HL-60/S4 treated with retinoic acid at 250 ng/mL for 4 days and 3 days (cell line): Measurements from ENCODE around the gene PRR7.

Experiments used
- in situ Hi-C: fragments of 300-500 bp; cut with MboI; formaldehyde crosslinking; loops from 2 replicates; pipeline ENCODE4 v1.7.0; 2022; ENCODE audit warnings: low sequenced_read_pairs

PRR7 gene

DNA sequence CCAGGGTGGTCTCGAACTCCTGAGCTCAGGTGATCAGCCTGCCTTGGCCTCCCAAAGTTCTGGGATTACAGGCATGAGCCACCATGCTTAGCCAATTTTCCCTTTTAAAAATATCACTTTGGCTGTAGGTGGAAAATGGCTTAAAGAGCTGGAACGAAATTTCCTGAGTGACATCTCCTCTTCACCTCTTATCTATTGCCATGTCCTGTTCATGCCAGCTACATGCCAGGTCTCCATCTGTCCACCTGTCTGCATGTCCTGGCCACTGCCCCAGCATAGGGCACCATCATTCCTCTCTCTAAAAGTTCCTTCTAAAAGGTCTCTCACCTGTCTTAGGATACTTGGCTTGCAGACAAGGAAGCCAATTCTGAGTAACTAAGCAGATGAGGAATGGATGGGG lies 22.9 kb upstream of the PRR7 start:
- in situ Hi-C loops: no loop called here

DNA sequence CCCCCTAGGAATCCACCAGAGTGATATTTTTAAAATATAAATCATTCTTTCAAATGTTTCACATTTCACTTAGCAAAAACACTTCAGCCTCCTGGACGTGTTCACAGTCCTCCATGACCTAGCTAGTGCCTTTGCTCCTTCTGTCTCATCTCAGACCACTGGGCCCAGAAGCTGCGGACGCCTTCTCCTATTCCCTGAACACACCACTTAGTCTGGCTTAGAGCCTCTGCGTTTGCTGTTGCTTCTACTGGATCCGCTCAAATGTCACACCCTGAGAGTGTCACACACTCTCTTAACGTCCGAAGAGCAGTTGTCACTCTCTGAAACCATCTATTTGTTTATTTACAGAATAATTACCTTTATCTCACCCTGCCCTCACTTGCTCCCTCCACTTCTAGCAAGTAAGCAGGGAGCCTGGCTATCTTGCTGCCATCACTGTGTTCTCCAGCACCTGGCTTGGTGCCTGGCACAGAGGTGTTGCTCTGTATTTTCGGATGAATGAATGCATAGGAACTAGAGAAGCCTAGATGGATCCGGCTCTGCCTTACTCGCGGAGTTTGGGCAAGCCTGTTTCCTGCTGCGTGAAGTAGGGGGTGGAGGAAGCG lies 21.3 kb upstream of the PRR7 start:
- in situ Hi-C loops: no loop called here

DNA sequence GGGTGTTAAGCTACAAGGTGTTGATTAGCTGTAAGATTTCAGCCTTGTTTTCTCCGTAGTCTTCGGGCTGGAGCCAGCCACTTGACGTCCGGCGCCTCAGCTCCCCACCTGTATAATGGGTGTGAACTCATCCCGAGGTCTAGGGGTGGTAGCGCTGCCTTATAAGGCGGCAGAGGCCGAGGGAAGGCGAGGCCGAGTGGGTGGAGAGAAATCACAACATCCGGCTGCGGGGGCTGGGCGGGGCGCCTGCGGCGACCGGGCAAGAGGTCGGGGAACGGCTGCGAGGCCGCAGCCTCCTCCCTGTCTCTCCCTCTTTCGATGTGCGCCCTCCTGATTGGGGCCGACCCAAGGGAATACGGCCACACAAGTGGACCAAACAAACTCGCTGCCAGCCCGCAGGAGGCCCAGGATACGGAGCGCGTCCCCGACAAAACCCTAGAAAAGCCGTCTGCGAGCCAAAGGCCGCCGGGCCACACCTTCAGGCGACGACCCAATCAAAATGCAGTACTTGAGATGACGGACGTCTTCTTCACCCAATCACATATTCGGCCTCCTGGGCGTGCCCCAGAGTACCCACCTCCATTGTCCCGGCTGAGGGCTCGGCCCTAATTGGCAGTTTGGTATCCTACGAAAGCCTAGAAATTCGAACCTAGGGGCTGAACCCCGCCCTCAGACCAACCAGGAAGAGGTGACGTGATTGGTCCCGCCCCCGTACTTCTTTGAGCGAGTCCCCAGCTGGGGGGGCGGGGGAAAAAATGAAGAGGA lies 20.6 kb upstream of the PRR7 start:
- in situ Hi-C loops: no loop called here

DNA sequence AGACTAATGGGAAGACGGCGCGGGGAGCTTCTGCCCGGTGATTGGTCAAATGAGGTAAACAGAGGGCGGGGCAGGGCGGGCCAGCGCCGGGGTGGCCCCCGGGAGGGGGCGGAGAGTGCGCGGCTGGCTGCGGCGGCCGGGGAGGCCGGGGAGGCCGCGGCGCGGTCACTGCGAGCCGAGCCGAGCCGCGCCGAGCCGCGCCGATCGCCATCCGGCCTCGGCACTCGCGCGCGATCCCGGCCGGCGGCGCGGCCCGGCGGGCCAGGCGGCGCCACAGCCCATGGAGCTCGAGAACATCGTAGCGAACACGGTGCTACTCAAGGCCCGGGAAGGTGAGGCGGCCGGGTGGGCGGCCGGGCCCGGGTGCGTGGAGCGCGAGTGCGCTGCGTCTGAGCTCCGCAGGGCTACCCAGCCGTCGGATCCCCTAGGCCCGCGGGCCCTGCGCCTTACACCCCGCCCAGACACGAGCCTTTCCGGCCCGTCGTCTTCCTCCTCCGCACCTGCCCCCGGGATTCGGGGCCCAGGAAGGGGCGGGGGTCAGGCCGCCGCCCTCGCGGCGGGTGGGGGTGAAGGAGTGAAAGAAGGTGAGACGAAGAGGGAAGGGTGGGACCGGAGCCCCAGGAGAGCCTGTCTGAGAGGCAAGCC lies 19.9 kb upstream of the PRR7 start, which contains the start of gene GRK6:
Gene GRK6, plus strand, starts transcription at position 111 of the 645 bp plus-strand sequence. Its CDS starts 170 bp downstream, at position 281.
- in situ Hi-C loops: no loop called here

DNA sequence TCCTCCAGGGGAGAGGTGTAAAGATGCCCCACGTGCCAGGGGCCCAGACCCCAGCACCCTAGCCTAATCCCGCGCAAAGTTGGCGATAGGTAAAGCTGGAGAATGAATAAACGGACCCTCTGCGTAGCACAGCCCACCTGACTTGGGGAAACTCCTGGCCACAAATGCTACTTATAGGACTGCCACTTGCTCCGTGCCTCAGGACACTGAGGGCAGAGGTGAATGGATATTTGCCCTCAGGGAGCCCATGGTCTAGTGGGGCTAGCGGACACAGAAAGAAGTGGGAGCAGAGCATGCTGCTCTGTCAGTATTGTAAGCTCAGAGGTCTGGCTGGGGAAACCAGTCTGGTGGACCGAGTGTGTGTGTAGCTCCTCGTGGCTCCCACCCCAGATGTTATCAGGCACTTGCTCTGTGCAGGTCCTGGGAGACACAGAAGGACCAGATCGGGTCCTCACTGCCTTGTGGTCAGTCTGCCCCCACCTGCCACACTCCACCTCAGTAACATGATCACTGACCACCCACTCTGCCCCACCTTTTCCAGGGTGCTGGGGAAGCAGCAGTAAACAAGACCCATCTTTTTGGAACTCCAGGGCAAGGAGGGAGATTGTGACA lies 19.3 kb upstream of the PRR7 start:
- in situ Hi-C loops: no loop called here

DNA sequence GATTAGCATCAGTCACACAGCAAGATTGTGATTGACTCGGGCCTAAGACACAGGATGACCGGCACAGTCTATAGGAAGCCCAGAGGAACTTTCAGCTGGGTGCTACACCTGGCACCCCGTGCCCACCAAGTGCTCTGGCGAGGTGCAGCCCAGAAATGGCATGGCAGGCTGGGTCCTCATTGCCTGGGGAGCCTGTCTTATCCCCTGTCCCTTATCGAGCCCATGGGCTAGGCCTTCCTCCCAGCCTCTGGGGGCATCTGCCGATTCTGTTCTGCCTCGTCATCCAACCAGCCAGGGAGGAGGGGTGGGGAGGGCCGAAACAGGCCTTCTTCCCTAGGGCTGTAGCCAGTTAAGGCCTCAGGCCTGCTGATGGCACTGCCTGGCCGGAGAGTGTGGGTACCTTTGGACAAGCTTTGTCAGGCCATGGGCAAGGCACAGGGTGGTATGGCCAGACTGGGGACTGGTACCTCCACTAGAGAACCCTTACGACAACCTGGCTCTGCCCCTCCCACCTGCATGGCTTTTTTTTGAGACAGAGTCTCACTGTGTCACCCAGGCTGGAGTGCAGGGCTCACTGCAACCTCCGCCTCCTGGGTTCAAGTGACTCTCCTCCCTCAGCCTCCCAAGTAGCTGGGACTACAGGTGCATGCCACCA lies 18.6 kb upstream of the PRR7 start:
- in situ Hi-C loops: no loop called here

DNA sequence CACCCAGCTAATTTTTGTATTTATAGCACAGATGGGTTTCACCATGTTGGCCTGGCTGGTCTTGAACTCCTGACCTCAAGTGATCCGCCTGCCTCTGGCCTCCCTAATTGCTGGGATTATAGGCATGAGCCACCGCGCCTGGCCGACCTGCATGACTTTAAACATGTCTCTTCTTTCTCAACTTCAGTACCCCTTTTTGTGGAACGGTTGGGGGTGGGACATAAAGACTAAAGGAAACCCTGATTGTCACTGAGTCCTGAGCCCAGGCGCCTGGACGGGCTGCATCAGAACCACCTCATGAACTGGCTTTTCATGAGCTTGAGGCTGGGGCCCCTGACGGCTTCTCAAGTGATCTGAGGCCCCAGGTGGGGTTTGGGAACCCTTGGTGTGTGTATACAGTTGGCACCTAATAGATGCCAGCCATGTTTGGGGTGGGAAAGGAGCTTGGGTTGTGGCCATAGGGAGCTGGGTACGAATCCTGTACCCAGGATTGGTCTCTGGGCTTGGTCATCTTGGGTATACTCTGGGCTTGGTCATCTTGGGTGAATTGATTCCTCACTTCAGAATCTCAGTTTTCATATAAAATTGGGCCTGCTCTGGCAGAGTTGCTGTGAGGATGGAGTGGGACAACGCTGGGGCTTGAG lies 17.9 kb upstream of the PRR7 start:
- in situ Hi-C loops: no loop called here

DNA sequence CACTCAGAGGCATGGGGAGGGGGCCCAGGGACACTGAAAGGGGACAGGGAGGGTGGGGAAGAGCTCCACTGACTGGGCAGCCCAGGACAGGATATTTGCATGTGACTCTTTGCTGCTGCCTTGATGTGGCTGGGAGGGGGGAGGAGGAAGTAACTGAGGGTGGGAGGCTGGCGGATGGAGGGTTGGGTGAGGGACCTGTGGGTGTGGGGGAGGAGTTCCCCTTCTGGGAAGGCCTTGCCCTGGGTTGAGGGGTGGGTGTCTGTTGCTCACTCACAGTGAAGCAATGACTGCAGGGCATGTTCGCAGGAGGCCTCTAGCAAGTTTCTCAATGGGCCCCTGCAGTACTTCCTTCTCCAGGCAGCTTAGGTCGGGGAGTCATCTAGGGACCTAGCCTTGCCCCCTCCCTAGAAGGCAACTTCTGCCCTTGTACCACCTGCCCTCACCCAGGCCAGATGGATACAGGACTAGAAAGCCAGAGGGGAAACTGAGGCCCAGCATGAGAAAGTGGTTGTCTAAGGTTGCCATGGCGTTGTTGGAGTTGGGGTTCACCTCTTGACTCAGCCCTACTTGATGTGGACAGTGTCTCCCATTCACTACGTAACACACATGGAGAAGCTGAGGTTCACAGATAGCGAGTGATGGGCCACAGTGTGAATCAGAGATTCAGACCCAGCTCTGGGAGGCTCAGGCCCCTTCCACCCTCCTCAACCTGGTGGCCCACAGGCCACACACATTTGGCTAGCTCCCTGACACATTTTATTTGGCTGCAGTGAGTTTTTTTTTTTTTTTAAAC lies 17.2 kb upstream of the PRR7 start:
- in situ Hi-C loops: no loop called here

DNA sequence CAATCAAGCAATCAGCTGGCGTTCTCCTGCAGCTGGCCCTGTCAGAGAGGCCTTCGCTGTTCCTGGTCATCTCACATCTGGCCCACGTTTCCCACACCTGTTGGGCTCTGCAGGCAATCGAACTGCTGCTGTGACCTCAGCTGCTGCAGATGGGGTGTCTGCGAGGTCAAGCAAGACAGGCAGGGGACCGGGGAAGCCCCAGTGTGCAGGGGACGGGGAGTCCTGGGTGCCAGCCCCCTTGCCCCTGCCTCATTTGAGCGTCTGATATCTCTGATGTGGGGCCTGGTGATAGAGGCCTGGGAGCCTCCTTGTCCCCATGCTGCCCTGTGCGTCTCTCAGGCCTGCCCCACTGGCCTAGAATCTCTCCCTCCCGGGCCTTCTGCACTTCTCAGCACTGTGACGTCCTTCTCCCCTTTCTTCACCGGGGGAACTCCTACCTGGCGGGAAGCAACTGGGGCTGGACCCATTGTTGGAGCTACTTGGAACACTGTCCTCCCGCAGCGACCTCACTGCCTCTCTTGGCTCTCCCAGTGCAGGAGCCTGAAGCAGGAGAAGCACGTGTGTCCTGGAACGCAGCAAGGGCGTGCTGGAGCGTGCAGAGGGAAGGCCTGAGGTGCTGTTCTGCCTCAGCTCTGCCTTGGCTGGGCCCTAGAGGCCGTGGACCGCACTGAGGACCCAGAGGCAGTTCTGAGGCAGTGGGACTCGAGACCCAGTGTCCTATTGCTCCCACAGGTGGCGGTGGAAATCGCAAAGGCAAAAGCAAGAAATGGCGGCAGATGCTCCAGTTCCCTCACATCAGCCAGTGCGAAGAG lies 16.3 kb upstream of the PRR7 start:
- in situ Hi-C loops: no loop called here

DNA sequence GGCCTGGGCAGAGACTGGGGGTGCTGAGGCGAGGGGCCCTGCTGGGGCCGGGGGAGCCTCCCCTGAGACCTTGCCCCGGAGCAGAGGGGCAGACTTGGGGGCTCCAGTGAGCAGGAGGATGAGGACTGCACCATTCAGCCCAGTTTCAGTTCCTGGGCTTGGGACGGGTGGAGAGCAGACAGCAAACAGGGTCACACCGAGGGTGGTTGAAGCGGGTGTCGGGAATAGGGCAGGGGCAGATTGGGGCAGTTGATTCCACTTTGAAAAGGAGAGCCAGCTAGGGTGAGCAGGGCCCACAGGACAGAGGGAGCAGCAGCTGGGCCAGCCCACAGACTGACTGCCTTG lies 15.7 kb upstream of the PRR7 start:
- in situ Hi-C loops: no loop called here

DNA sequence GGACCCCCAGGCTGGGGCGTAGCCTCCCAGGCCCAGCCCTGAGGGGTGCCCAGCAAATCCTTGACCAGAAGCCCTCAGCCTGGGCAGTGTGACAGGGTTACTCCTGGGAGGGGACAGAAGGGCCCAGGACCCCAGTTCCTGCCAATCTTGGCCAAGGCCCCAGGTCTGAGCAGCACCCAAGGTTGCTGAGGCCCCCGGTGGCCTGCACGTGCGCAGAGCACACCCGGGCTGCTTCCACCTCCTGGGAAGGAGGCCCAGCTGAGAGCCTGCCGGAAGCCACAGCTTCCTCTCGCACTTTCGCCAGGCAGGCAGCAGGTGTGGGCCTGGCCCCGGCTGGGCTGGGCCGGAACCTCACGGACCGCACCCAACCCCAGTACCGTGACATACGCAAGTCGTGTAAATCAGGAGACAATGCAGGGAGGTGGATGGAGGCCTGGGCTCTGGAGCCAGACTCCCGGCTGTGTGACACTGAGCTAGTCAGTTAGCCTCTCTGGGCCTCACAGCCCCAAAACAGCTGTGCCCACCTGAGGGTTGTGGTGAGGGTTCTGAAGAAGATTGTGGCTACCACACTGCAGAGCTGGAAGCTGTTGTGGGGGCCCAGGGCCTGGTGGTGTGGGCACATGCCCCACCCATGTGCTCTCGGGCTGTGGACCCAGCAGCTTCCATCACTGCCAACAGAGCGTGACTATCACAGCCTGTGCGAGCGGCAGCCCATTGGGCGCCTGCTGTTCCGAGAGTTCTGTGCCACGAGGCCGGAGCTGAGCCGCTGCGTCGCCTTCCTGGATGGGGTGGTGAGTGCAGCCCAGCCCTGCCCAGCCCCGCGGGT lies 15.1 kb upstream of the PRR7 start:
- in situ Hi-C loops: no loop called here

DNA sequence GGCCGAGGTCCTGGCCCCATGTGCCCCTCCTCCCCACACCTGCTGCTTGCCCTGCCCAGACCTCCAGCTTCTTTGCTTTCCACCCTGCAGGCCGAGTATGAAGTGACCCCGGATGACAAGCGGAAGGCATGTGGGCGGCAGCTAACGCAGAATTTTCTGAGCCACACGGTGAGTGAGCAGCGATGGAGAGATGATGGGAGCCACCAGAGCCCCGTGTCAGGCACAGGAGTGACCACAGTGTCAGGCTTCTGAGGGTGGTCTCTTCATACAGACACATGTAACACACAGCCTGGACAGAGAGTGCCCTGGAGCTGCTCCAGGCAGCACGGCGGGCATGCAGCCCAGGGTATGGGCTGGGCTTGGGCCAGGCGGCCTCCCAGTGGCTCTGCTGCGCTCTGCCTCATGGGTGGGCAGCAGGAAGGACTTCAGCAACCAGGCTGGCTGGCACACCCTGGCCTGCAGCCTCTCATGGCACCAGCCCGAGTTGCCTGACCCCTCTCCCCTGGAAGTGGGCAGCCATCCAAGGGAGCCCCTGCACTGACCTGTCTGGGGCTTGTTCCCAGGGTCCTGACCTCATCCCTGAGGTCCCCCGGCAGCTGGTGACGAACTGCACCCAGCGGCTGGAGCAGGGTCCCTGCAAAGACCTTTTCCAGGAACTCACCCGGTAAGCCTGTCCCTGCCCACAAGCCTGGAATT lies 14.3 kb upstream of the PRR7 start:
- in situ Hi-C loops: no loop called here

DNA sequence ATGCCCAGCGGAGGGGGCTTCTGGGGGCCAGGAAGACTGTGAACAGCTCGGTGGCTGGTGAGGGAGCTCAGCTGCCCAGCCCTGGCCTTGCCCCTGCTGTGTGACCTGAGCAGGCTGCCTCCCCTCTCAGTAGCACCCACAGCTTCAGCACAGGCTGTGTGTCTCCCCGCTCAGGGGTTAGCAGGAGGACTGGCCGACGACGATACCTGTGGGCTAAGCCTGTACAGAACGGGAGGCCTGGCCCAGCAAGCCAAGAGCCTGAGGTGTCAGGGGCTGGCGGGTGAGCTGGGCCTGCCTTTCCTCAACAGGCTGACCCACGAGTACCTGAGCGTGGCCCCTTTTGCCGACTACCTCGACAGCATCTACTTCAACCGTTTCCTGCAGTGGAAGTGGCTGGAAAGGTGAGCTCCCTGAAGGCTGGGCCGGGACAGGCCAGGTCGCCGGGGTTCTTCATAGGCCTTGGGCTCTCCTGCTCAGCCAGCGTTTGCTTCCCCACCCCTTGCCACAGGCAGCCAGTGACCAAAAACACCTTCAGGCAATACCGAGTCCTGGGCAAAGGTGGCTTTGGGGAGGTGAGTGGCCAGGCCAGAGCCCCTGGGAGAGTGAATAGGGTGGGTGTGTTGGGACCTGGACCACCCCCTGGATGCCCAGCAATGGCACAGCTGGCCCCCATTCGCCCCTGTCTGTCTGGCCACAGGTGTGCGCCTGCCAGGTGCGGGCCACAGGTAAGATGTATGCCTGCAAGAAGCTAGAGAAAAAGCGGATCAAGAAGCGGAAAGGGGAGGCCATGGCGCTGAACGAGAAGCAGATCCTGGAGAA lies 13.6 kb upstream of the PRR7 start:
- in situ Hi-C loops: no loop called here

DNA sequence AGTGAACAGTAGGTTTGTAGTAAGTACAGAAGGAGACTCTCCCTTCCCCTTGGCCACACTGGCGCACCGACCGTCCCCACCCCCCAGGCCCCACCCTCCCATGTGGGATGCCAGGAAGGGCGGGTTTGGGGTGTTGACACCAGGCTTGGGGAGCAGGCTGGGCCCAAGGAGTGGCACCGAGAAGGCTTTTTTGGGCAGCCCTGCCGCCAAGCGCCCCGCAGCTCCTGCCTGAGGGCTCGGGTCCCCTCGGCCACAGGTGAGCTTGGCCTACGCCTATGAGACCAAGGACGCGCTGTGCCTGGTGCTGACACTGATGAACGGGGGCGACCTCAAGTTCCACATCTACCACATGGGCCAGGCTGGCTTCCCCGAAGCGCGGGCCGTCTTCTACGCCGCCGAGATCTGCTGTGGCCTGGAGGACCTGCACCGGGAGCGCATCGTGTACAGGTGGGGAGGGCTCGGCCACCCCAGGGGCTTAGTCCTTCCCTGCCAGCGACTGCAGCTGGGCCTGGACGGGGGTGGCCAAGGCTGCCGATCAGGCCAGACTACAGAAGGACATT lies 12.9 kb upstream of the PRR7 start:
- in situ Hi-C loops: no loop called here

DNA sequence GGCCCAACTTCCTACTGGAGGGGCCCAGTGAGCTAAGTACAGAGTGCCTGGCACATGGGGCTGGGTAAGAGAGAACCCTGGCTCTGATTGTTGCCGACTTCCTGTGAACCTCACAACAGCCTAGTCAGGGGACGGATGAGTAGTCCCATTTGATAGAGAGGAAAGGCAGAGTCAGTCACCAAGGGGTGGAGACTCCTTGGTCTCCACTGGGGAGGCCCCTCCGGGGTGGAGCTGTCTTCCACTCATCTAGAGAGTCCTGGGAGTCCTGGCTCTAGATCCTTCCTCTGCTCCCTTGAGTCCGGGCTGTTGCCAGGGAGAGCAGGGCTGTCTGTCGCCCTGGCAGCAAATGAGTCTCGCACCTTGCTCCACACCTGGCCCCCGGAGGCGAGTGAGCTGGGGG lies 12.2 kb upstream of the PRR7 start:
- in situ Hi-C loops: no loop called here

DNA sequence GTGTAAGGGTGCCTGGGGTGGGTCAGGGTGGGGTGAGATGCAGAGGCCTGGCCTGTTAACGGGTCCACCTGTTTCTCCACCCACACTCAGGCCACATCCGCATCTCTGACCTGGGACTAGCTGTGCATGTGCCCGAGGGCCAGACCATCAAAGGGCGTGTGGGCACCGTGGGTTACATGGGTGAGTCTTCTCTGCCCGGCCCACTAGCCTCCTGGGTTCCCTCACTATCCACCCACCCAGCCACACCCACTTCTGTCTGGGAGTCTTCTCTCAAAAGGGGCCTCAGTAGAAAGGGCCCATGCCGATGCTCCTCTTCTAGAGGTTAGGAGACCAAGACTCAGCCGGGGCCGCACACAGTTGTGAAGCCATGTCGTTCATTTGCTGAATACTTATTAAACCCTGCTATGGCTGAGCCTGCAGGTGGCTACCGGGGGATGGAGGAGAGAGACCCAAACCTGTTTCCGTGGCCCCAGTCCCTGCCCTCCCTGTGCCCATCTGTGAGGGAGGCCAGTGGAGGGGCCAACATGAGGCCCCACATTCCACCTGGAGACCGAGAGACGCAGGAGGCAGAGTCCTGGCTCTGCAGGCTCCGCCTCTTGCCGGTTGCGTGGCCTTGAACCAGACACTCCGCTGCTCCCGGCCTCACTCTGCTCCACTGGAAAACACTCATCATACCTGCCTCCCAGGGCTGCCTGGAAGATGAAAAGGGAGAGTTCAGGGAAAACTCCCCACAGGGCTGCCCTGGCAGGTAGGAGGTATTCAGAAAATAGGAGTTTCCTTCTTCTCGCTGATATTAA lies 11.5 kb upstream of the PRR7 start:
- in situ Hi-C loops: no loop called here
